ENCODE data around the gene PCBD2.
A peak's percentile ranks its signal among the peaks of the same experiment; 100 is the strongest.

Gene PCBD2

GRCh38 chr5:135007305-135007704 lies 102.4 kb downstream of the PCBD2 start:
- no peak for TF ChIP-seq CTCF (conservative IDR thresholded peaks at IDR 0.05; ENCODE audit: low read depth, low read length)
- DNase-seq (ENCODE audit: low read depth), result no peak
- H3K4me3 ChIP-seq (ENCODE audit: low read depth, low read length), result no peak overlapping the region

- DNase-seq (ENCODE audit: low read depth), result no peak
- no peak for TF ChIP-seq CTCF (conservative IDR thresholded peaks at IDR 0.05; ENCODE audit: low read depth, low read length)
- H3K4me3 ChIP-seq (ENCODE audit: low read depth, low read length), result no peak overlapping the region
Observed at GRCh38 chr5:135007749-135008363, 102.9 kb downstream of the PCBD2 start.

- DNase-seq (ENCODE audit: low read depth), result no peak
- no peak for TF ChIP-seq CTCF (conservative IDR thresholded peaks at IDR 0.05; ENCODE audit: low read depth, low read length)
- no peak overlapping the region for H3K4me3 ChIP-seq (ENCODE audit: low read depth, low read length)
Observed at GRCh38 chr5:135008556-135008955, 103.6 kb downstream of the PCBD2 start.

GRCh38 chr5:135008981-135009735 lies 104.2 kb downstream of the PCBD2 start:
- DNase-seq (ENCODE audit: low read depth), result no peak
- no peak overlapping the region for H3K4me3 ChIP-seq (ENCODE audit: low read depth, low read length)
- TF ChIP-seq CTCF (conservative IDR thresholded peaks at IDR 0.05; ENCODE audit: low read depth, low read length), result no peak

GRCh38 chr5:135009736-135010501 lies 105.0 kb downstream of the PCBD2 start:
- TF ChIP-seq CTCF (conservative IDR thresholded peaks at IDR 0.05; ENCODE audit: low read depth, low read length), result no peak
- DNase-seq (ENCODE audit: low read depth), result no peak
- H3K4me3 ChIP-seq (ENCODE audit: low read depth, low read length), result no peak overlapping the region

- DNase-seq (ENCODE audit: low read depth), result no peak
- TF ChIP-seq CTCF (conservative IDR thresholded peaks at IDR 0.05; ENCODE audit: low read depth, low read length), result peak; percentile 8
Observed at GRCh38 chr5:135010502-135011354, 105.8 kb downstream of the PCBD2 start.

More at GRCh38 chr5:135010502-135011354, 105.8 kb downstream of the PCBD2 start:
- no peak overlapping the region for H3K4me3 ChIP-seq (ENCODE audit: low read depth, low read length)
